GM23338 (cell line): Measurements from ENCODE around the gene WDR93. TPM values are rescaled to one million over a fixed set of nuclear protein-coding genes. Genes with fewer than 3 reads are reported as not detected.

Source experiments
- ATAC-seq: fragments of 200-7000 bp; cut with Tn5 transposase; 3 replicates; pipeline ENCODE4 v1.9.1; 2020
- DNase-seq: peaks from one replicate; pipeline ENCODE4 v3.0.0-alpha.2; 2015; ENCODE audit warnings: low spot score
- H2AFZ ChIP-seq: fragments of 200-600 bp; sonication (generic); 2 replicates; pipeline ENCODE4 v1.8.0; 2016; ENCODE audit warnings: antibody characterized with exemption, mild to moderate bottlenecking, moderate library complexity
- H3F3A ChIP-seq: fragments of 200-600 bp; sonication (generic); replicated peaks from 2 replicates; pipeline ENCODE4 v1.8.0; 2017; ENCODE audit warnings: antibody characterized with exemption, mixed run types, low read depth
- H3K27ac ChIP-seq: fragments of 200-600 bp; sonication (generic); 2 replicates; pipeline ENCODE4 v1.6.1; 2016; ENCODE audit warnings: low read depth
- H3K27me3 ChIP-seq: fragments of 200-600 bp; sonication (generic); 2 replicates; pipeline ENCODE4 v1.8.0; 2016; ENCODE audit warnings: mild to moderate bottlenecking, mixed run types, moderate library complexity; ENCODE audit not compliant: insufficient read depth
- H3K36me3 ChIP-seq: fragments of 200-600 bp; sonication (generic); 2 replicates; pipeline ENCODE4 v1.8.0; 2016; ENCODE audit warnings: mild to moderate bottlenecking; ENCODE audit not compliant: insufficient read depth
- H3K4me1 ChIP-seq: fragments of 200-600 bp; sonication (generic); 2 replicates; pipeline ENCODE4 v1.8.0; 2016; ENCODE audit warnings: mild to moderate bottlenecking, moderate library complexity; ENCODE audit not compliant: insufficient read depth
- H3K4me2 ChIP-seq: fragments of 200-600 bp; sonication (generic); 2 replicates; pipeline ENCODE4 v1.7.1; 2017; ENCODE audit warnings: mixed run types
- H3K4me3 ChIP-seq: fragments of 200-600 bp; sonication (generic); 2 replicates; pipeline ENCODE4 v1.6.1; 2016; ENCODE audit warnings: mixed run types
- H3K79me2 ChIP-seq: fragments of 200-600 bp; sonication (generic); replicated peaks from 2 replicates; pipeline ENCODE4 v1.8.0; 2017; ENCODE audit warnings: mild to moderate bottlenecking; ENCODE audit not compliant: insufficient read depth
- H3K9me2 ChIP-seq: fragments of 200-600 bp; sonication (generic); 2 replicates; pipeline ENCODE4 v1.8.0; 2017; ENCODE audit not compliant: insufficient read depth
- H4K20me1 ChIP-seq: fragments of 200-600 bp; sonication (generic); replicated peaks from 2 replicates; pipeline ENCODE4 v1.8.0; 2017; ENCODE audit warnings: mild to moderate bottlenecking; ENCODE audit not compliant: insufficient read depth
- H3K27ac Mint-ChIP-seq: 2 replicates; pipeline ENCODE4 v1.8.0; 2020; ENCODE audit warnings: inconsistent platforms, mild to moderate bottlenecking, moderate library complexity, mixed read lengths
- H3K27me3 Mint-ChIP-seq: 3 replicates; pipeline ENCODE4 v1.8.0; 2022; ENCODE audit warnings: low read depth, mild to moderate bottlenecking, moderate library complexity, mixed read lengths, inconsistent platforms; ENCODE audit not compliant: insufficient read depth, poor library complexity
- H3K36me3 Mint-ChIP-seq: 3 replicates; pipeline ENCODE4 v1.8.0; 2021; ENCODE audit warnings: low read depth, mild to moderate bottlenecking, inconsistent platforms, moderate library complexity, mixed read lengths
- H3K4me1 Mint-ChIP-seq: 3 replicates; pipeline ENCODE4 v1.8.0; 2020; ENCODE audit warnings: mild to moderate bottlenecking, inconsistent platforms, mixed read lengths
- H3K4me3 Mint-ChIP-seq: 3 replicates; pipeline ENCODE4 v1.8.0; 2021; ENCODE audit warnings: moderate library complexity, mild to moderate bottlenecking, inconsistent platforms, mixed read lengths
- H3K9me3 Mint-ChIP-seq: 3 replicates; pipeline ENCODE4 v1.8.0; 2020; ENCODE audit warnings: moderate library complexity, mild to moderate bottlenecking, inconsistent platforms, mixed read lengths
- CTCF ChIP-seq, 2 experiments: fragments of 200-600 bp in 1 of 2; sonication (generic) in 1 of 2; conservative IDR thresholded peaks; 2 replicates each; pipeline versions ENCODE4 v1.5.1 to v1.6.1; 2016 to 2017; ENCODE audit warnings: antibody characterized with exemption in 2 of 2, low read depth in 2 of 2, mild to moderate bottlenecking in 2 of 2, moderate library complexity in 1 of 2
- ETS1 ChIP-seq: IDR thresholded peaks from 2 replicates; pipeline ENCODE4 v1.6.1; 2016; ENCODE audit warnings: antibody characterized with exemption
- EZH2 ChIP-seq: fragments of 200-600 bp; sonication (generic); IDR thresholded peaks from one replicate; pipeline ENCODE4 v1.8.0; 2017; ENCODE audit warnings: antibody characterized with exemption, mild to moderate bottlenecking, low read depth; ENCODE audit not compliant: unreplicated experiment
- EZH2phosphoT487 ChIP-seq: fragments of 200-600 bp; sonication (generic); IDR thresholded peaks from one replicate; pipeline ENCODE4 v1.8.1; 2018; ENCODE audit warnings: antibody characterized with exemption; ENCODE audit not compliant: unreplicated experiment
- JUNB ChIP-seq: IDR thresholded peaks from one replicate; pipeline ENCODE4 v1.6.1; 2016; ENCODE audit warnings: antibody characterized with exemption; ENCODE audit not compliant: unreplicated experiment
- NANOG ChIP-seq: IDR thresholded peaks from 2 replicates; pipeline ENCODE4 v1.6.1; 2016; ENCODE audit warnings: antibody characterized with exemption, borderline replicate concordance
- POLR2AphosphoS5 ChIP-seq: IDR thresholded peaks from 2 replicates; pipeline ENCODE4 v1.6.1; 2016; ENCODE audit warnings: antibody characterized with exemption, low read depth
- STAT1 ChIP-seq: IDR thresholded peaks from one replicate; pipeline ENCODE4 v1.6.1; 2016; ENCODE audit warnings: antibody characterized with exemption; ENCODE audit not compliant: unreplicated experiment
- ZNF331 ChIP-seq: fragments of 250-450 bp; sonication (Bioruptor Pico); IDR thresholded peaks from 2 replicates; pipeline ENCODE4 v1.5.0; 2020; ENCODE audit warnings: low read depth, mild to moderate bottlenecking, moderate library complexity
- polyA plus RNA-seq: library from polyadenylated mRNA; unstranded; fragments of >200 nt; fragmentation: Nextera tagmentation; extraction: Ambion mirVana; gene quantifications from 2 replicates; pipeline ENCODE4 v1.2.1, GENCODE V29; 2016
- total RNA-seq: library from RNA; depleted of rRNA; stranded (reverse); fragments of >200 nt; shearing (Covaris generic); gene quantifications from 2 replicates; pipeline ENCODE4 v1.2.3, GENCODE V29; 2014

Gene WDR93
- total and polyA plus RNA-seq, 2 experiments from 2014 or later: 0.14 TPM; not detected in 1

- no peak overlapping the region for H3K27ac ChIP-seq
- Mint-ChIP-seq H3K4me3 (no peak overlapping the region), H3K4me1 (peaks cover 10% of the 10 kb centered on the region; the same call in 2 of the 3 replicates), H3K9me3 (no peaks in the 10 kb centered on the region), H3K36me3 (no peaks in the 10 kb centered on the region), H3K27ac (no peak overlapping the region), H3K27me3 (peaks cover 14% of the 10 kb centered on the region)
- ATAC-seq (no peak), DNase-seq (no peak)
- H4K20me1 ChIP-seq: no peaks in the 10 kb centered on the region
- no peak overlapping the region for H3K4me3 ChIP-seq
- TF ChIP-seq CTCF (conservative IDR thresholded peaks at IDR 0.05; ENCODE audit: low read depth in 2 of 2) (0 out of 4 replicates have a peak, but pooled peaks of 1 of the 2 experiments have one; percentile 6), STAT1 (no peak)
- H3K9me2 ChIP-seq: no peaks in the 10 kb centered on the region
- H3K27me3 ChIP-seq: no peaks in the 10 kb centered on the region
- no peaks in the 10 kb centered on the region for H3K4me1 ChIP-seq
- H3K4me2 ChIP-seq: no peak overlapping the region
- H3K36me3 ChIP-seq: no peaks in the 10 kb centered on the region
- H3K79me2 ChIP-seq: no peaks in the 10 kb centered on the region
- no peak overlapping the region for H2AFZ ChIP-seq
- H3F3A ChIP-seq: no peaks in the 10 kb centered on the region
Observed at GRCh38 chr15:89674526-89674925, 16.1 kb upstream of the WDR93 start.

- H3F3A ChIP-seq: no peaks in the 10 kb centered on the region
- H3K9me3 Mint-ChIP-seq: no peaks in the 10 kb centered on the region
- H3K4me3 ChIP-seq: no peak overlapping the region
- no peak overlapping the region for H2AFZ ChIP-seq
- no peak overlapping the region for H3K4me3 Mint-ChIP-seq
- H3K27ac ChIP-seq: no peak overlapping the region
- H3K79me2 ChIP-seq: no peaks in the 10 kb centered on the region
- TF ChIP-seq EZH2phosphoT487 (no peak), NANOG (no peak), STAT1 (no peak), ETS1 (no peak), CTCF (conservative IDR thresholded peaks at IDR 0.05; ENCODE audit: low read depth in 2 of 2) (no peak), ZNF331 (CRISPR knock-in tag) (no peak), EZH2 (no peak), POLR2AphosphoS5 (no peak), JUNB (no peak)
- peaks cover 16% of the 10 kb centered on the region for H3K27me3 Mint-ChIP-seq
- no peaks in the 10 kb centered on the region for H3K36me3 Mint-ChIP-seq
- H3K4me2 ChIP-seq: no peak overlapping the region
- no peaks in the 10 kb centered on the region for H4K20me1 ChIP-seq
- no peaks in the 10 kb centered on the region for H3K4me1 ChIP-seq
- no peak for DNase-seq
- H3K27me3 ChIP-seq: no peaks in the 10 kb centered on the region
- no peaks in the 10 kb centered on the region for H3K36me3 ChIP-seq
- ATAC-seq: no peak
- no peak overlapping the region for H3K27ac Mint-ChIP-seq
- peaks cover 10% of the 10 kb centered on the region; the same call in 2 of the 3 replicates for H3K4me1 Mint-ChIP-seq
- no peaks in the 10 kb centered on the region for H3K9me2 ChIP-seq
Observed at GRCh38 chr15:89675606-89676005, 15.0 kb upstream of the WDR93 start.
